GM12865 (cell line): ENCODE measurements around the gene THSD7B.

ENCODE experiments used
- DNase-seq: peaks from one replicate; pipeline ENCODE4 v3.0.0; 2010; ENCODE audit warnings: low read depth
- H3K4me3 ChIP-seq: 2 replicates; pipeline ENCODE4 v1.5.1; 2011; ENCODE audit warnings: mild to moderate bottlenecking, low read depth, low read length, control low read depth
- TF ChIP-seq, protein P1 (sequence below): IDR thresholded peaks from 2 replicates; pipeline ENCODE4 v1.5.1; 2011; ENCODE audit warnings: low read length, control low read depth, low read depth, inconsistent platforms; ENCODE audit not compliant: insufficient read depth; ENCODE audit errors: missing control alignments

THSD7B gene

DNA sequence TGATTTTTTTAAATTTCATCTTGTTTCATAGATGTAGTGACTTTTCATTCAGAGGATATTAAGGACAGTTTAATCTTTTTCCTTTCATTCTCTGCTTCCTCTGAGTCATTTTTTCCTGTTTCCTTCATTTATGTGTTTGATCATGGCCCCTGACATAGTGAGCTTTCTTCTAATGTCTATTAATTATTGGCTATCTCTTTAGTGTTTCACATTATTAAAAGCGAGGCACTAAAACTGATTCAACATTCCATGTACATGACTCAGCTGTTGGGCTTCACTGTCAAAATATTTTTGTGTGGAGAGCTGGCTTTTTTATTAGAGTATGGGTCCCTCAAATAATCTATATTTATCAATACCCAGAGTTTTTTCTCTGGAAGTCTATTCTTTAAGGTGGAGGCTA, 125.8 kb downstream of the THSD7B start:
- TF ChIP-seq, protein P1, sequence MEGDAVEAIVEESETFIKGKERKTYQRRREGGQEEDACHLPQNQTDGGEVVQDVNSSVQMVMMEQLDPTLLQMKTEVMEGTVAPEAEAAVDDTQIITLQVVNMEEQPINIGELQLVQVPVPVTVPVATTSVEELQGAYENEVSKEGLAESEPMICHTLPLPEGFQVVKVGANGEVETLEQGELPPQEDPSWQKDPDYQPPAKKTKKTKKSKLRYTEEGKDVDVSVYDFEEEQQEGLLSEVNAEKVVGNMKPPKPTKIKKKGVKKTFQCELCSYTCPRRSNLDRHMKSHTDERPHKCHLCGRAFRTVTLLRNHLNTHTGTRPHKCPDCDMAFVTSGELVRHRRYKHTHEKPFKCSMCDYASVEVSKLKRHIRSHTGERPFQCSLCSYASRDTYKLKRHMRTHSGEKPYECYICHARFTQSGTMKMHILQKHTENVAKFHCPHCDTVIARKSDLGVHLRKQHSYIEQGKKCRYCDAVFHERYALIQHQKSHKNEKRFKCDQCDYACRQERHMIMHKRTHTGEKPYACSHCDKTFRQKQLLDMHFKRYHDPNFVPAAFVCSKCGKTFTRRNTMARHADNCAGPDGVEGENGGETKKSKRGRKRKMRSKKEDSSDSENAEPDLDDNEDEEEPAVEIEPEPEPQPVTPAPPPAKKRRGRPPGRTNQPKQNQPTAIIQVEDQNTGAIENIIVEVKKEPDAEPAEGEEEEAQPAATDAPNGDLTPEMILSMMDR: no peak
- no peak overlapping the region for H3K4me3 ChIP-seq
- DNase-seq: no peak

DNA sequence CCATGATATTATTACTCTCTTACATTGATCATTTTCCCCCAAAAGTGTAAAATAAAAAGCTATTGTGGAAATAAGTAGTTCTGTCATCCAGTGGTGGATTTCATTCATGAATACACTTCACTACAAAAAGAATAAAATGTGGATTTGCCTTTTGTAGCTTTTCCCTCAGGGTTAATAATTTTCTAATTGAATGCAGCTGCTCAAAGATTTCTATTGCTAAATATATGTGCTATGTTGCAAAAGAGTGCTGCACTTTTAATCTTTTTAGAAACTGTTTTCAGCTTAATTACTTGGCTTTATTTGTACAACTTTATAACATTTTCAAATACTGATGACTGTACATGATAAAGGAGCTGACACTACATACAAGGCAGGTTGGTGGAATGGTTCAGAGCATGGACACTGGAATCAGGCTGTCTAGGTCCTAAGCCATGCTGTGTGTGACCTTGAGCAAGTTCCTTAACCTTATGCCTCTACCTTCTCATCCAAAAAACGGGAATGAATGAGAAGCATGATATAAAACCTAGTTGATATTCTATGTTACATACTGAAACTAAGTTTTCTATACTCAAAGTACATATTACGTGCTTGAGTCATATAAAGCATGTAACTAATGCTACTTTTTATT, 128.8 kb downstream of the THSD7B start:
- no peak overlapping the region for H3K4me3 ChIP-seq
- DNase-seq: no peak
- TF ChIP-seq, protein P1: no peak

DNA sequence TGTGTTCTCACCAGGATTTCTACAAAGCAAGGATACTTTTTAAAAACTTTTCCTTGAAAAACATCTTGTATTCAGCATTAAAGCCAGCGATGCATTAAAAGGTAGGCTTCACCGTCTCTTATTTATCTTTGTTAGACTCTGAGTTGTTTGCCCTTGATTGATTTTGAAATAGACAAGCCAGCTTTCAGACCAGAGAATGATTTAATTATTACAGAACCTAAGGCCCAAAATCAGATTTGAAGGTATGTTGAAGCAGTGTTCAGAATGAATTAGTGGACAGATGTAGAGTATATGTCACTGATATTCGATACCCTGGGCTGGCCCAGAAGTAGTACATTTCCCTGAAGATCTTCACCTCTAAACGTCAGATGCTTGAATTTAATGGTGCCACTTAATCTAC, 136.4 kb downstream of the THSD7B start:
- no peak overlapping the region for H3K4me3 ChIP-seq
- DNase-seq: no peak
- TF ChIP-seq, protein P1: no peak

DNA sequence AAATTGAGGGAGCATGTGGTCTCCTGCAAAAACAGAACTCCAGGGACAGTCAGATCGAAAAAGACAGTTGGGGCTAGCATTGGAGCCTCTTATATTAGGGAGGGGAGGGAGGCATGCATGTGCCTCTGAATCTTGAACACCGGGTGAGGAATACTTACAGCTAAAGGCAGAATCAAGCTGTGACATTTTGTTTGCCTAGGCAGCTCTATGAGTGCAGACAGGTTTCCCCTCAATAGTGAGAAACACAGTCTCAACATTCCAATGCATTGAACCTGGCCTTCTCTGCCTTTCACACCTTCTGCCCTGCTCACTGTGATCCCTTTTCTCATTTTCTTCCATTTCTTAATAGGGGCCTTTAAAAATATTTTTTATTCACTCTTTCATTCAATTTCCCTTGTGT, 140.4 kb downstream of the THSD7B start:
- DNase-seq: no peak
- H3K4me3 ChIP-seq: no peak overlapping the region
- TF ChIP-seq, protein P1: no peak

DNA sequence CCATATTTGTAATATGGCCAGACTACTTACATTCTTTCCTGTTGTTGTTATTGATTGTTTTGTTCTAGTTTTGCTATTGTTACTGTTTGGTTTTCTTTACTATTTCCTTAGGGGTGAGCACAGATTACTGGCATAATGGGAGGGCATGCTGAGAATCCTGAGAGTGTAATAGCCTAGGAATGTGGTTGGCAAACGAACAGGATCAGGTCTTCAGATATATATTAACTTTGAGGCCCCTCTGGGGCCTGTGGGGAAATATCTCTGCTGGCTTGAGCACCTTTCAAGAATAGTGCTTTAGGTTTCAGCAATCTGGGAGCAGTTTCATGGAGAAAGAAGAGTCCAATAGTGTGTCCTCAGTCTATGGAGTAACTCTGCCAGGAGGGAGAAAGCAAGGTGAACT, 144.4 kb downstream of the THSD7B start:
- TF ChIP-seq, protein P1: no peak
- H3K4me3 ChIP-seq: no peak overlapping the region
- no peak for DNase-seq

DNA sequence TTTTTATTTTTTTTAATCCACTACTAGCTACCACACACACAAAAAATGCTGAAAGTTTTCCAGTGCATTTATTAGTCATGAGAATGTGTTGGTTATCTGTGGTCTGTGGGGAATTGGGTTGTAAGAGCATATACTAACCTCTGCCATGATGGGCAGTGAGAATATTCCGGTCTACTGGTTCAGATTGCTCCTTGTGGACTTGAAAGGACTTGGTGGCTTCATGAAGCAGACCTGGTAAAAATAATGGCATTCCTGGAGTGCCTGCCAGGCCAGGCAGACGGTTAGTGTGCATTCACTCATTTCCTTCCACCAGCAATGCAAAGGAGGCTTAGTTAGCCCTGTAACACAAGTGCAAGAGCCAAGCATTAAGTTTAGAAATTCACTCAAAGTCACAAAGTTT, 150.8 kb downstream of the THSD7B start:
- DNase-seq: no peak
- TF ChIP-seq, protein P1: no peak
- H3K4me3 ChIP-seq: no peak overlapping the region

DNA sequence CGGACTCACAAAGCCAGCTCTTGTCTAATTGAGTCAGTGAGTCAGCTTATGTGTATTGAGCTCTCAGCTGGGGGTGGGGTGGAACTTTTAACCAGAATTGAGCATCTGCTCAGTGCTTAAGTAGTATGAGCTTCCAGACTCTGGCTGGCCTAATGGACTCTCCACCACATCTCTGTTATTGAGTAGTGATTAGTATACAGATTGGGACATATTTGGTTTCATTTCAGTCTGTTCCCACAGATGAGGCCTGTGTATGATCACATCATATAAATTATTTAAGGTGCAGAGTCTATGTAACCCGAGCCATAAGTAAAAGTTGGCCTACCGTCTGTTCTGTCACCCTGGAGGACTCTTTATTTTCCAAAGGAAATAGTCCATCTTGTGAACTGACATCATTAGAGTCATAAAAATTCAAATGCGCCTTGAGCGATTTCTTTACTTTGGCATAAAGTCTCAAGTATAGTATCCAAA, 152.1 kb downstream of the THSD7B start:
- H3K4me3 ChIP-seq: no peak overlapping the region
- TF ChIP-seq, protein P1: no peak
- no peak for DNase-seq
